Stimulated activated CD4-positive, alpha-beta T cell treated with anti-CD3 and anti-CD28 coated beads, Interleukin-15, amount 100 ng/mL, for 48 hours (primary cell): ENCODE results near the gene SLC25A25.
"Not testable (repeated sequence)": the region's sequence is repeated elsewhere in the genome, so short reads cannot be mapped to it uniquely, and the experiment has no call there.

Source experiments
- DNase-seq, 2 donors: peaks; one replicate each; pipeline ENCODE4 v3.0.0-alpha.2; 2020; ENCODE audit warnings: low read depth in 2 of 2

The SLC25A25 gene

GRCh38 chr9:128109050-128109709, 41.1 kb downstream of the SLC25A25 start:
- DNase-seq: no peak

DNA sequence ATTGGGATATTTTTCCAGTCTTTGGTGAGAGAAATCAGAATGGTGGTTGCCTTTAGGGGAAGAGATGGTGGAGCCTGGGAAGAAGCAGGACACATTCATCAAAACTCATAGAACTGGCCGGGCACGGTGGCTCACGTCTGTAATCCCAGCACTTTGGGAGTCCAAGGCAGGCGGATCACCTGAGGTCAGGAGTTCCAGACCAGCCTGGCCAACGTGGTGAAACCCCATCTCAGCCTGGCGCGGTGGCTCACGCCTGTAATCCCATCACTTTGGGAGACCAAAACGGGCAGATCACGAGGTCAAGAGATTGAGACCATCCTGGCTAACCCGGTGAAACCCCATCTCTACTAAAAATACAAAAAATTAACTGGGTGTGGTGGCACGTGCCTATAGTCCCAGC, 43.7 kb downstream of the SLC25A25 start:
- DNase-seq: not testable (repeated sequence)

DNA sequence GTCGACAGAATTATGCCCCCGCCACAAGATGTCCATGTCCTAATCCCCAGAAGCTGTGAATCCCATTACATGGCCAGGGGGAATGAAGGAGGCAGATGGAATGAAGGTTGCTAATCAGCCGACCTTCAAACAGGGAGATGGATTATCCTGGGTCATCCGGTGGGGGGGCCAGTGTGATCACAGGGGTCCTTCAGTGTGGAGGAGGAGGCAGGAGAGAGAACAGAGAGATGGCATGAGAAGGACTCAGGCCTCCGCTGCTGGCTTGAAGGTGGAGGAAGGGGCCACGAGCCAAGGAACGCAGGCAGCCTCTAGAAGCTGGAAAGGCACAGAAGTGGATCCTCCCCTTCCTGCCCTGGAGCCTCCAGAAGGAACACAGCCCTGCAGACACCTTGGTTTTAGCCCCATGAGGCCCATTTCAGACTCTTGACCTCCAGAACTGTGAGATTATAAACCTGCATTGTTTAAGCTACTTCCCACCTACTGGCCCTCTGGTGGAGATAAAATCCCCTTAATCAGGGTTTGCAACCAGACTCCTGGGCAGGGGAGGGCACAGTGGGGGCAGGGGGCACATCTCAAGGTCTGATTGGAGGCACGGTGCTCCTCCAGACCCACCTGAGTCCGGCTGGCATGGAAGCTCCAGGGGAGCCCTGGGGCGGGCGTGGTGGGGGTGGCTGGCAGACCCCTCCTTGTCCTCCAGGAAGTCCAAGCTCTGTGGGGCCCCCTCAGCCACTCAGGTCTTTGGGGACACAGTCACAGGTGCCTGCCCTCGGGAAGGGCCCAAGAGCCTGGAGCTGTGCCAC, 45.7 kb downstream of the SLC25A25 start:
- no peak for DNase-seq

DNA sequence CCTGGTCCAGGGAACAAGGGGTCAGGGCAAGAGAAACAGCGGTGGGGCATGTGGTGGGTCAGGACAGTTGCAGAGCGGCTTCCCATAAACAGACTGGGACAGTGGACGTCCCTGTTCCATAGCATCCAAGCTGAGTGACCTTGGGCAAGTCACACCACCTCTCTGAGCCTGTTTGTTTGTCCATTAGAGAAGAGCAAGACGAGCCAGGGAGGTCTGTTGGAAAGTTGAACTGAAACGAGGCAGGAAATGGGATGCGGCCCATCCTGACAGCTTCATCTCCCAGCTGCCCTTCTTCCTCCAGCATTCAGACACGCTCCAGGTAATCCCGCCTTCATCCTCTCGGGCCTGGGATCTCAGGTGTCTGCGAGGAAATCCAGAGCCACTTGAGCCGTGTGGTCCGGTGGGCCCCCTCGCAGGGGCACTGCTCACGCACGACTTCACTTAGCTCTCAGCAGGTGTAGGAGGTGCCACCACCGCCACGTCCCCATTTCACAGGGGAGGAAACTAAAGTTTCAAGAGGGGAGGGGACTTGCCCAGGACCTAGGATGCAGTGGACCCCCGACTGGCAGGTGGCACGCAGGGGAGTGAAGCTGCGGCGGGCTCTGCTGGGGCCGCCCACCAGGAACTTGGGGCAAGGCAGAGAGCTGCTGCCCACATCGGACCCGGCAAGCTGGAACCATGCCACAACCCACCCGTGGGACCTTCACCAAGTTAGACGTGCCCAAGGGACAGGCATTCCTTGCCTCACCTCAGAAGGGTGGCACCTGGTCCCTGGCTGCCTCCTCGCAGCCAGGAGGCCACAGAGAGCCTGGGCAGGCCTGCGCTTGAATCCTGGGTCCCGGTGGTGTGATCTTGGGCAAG, 46.5 kb downstream of the SLC25A25 start:
- DNase-seq: no peak

GRCh38 chr9:128115187-128116103, 47.4 kb downstream of the SLC25A25 start:
- no peak for DNase-seq

- DNase-seq: no peak
These were observed 48.4 kb downstream of the SLC25A25 start for GRCh38 chr9:128116104-128117083.

DNA sequence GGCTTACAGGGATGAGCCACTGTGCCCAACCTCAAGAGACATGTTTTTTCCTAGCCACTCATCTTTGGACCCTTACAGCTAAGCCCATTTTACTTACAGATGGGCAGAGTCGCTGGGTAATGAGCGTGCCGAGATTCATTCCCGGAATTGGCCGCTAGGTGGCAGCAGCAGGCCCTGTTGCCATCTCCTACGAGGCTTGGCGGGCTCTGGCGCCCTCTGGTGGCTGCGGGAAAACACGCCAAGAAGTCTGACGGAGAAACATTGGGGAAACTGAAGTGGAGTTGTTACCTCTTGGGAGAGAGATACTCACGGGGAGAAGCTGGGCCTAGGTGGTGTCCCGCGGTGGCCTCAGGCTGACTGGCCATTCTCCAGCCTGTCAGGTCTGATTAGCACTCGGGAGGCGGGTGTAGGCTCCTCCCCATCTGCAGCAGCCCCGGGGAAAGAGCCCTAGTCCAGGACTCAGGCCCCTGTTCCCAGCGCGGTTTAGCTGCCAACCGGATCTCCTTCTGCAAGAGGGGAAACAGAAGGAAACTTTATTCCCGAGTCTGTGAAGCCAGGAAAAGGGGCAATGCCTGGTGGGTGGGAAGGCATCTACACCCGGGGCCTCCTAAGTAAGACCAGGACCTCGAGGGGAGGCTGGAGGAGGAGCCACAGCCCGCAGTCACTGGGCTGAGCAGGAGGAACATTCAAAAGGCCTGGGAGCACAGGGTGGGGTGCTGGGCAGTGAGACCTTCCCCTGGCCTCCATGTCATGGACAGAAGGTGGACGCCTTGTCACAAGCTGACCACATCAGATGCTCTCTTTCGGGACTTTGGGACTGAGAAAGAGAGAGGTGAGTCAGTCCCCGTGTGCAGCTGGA, 49.8 kb downstream of the SLC25A25 start:
- peak; percentile 88 to 95 for DNase-seq

- DNase-seq: no peak
These were observed 50.4 kb downstream of the SLC25A25 start for GRCh38 chr9:128118472-128118857.

DNA sequence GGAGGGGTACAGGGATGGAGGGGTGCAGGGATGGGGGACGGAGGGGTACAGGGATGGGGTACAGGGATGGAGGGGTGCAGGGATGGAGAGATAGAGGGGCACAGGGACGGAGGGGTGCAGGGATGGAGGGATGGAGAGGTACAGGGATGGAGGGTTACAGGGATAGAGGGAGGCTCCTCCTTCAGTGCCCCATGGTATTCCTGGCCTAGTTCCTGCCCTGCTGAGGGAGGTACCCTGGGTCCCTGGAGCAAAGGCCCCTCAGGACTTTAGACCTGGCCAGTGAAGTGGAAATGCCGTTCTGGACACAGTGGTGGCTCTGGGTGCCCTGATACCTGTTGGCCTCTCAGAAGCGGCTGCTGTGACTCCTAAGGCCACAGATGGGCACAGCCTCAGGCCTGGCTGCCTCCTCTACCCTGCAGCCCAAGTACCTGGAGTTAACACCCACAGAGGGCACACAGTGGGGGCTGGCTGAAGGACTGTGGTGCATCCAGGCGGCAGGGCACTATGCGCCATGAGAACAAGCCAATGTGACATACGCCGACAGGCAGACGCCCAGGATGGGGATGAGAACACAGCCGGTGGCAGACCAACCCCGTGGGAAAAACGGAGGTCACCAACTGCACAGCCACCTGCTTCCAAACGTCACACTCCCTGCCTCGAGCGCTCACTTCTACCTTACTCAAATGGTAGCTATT, 51.1 kb downstream of the SLC25A25 start:
- DNase-seq: no peak

- DNase-seq: no peak
These were observed 52.2 kb downstream of the SLC25A25 start for GRCh38 chr9:128120061-128120740.

GRCh38 chr9:128120741-128121465, 52.9 kb downstream of the SLC25A25 start:
- no peak for DNase-seq

DNA sequence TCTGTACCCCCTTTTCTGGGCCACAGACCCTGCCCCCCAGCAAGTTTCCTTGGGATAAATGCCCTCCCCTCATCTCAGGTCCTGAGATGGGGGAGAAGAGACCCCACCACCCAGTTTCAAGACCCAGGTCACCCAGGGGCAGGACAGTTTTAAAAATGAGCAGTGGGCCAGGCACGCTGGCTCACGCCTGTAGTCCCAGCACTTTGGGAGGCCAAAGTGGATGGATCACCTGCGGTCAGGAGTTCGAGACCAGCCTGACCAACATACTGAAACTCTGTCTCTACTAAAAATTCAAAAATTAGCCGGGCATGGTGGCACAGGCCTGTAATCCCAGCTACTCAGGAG, 53.4 kb downstream of the SLC25A25 start:
- DNase-seq: no peak

DNA sequence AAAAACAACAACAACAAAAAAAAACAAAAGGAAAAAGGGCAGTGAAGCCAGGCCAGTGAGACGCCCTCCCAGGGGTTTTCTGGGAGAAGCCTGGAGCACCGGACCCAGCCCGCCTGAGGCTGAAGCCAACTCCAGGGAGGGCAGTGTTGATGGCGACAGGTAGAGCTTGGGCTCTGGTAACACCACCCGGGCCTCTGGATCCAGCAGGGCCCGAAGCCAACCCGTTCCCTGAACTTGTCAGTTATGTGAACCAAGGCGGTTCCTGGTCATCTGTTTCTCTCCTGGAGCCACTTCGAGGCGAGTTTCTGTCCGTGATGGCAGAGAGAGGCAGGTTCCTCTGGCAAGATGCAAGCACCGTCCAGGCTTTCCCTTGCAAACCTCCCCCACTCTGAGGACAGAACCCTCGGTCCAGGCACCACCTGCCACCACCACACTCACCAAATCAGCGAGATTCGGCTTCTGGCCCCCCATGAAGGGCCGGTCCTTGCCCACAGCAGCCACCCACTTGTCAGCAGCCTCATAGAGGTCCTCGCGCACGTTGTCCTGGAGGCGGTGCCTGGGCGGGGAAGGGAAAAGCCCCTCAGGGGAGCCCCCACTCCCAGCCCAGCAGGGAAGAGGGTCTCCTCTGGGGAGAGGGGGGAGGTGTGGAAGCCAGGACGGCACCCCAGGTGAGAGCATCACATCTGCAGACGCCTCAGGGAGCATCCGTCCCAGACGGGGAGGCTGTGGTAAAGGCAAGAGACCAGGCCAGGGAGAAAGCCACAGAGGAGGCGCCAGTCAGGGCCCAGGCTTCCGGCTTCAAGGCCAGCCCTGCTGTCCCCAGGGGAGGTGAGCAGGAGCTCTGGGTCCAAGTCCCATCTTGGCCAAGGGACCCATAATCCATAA, 54.1 kb downstream of the SLC25A25 start:
- DNase-seq: no peak

DNA sequence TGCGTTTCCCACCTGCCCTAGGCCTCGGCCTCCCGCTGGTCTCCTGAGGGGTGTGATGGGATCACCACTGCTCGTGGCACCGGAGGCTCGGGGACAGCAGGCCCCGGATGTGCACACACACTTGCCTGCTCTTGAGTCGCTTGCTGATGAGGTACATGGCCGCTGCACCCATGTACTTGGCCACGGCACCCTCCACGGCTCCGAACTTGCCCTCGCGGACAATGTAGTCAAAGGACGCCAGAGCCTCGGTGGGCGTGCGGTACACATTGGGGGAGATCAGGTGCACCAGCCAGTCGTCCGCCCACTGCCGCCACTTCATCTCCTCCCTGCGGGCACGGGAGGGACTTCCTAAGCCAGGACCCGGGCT, 54.8 kb downstream of the SLC25A25 start:
- DNase-seq: no peak

GRCh38 chr9:128123451-128124080, 55.5 kb downstream of the SLC25A25 start:
- no peak for DNase-seq

DNA sequence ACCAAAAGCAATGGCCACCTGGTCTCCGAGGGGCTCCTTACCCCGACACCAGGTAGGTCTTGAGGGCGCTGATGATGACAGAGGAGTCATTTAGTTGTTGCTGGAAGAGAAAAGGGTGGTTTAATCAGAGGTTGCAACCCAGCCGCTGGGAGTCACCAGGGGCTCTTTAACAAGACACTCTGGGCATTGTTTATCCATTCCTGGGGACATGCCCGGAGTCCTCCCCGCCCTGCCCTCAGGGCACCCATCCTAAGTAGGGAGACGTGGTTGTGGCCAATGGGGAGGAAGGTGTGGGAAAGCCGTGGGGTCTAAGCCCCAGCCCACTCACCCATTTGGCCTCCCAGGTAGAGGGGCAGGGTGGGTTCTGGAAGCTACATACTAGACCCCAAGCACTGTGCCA, 56.4 kb downstream of the SLC25A25 start:
- DNase-seq: no peak
